Stomach (tissue), 4 donors: ENCODE results near the gene HCN2.

Source experiments
- CTCF ChIP-seq, 7 experiments: fragments of 450-650 bp in 4 of 7; fragments of 200-600 bp in 3 of 7; sonication (generic) in 3 of 7; IDR thresholded peaks; one replicate each; pipeline ENCODE4 v1.5.1; 2016 to 2019; ENCODE audit warnings: antibody characterized with exemption in 7 of 7, control low read depth in 2 of 7, mild to moderate bottlenecking in 1 of 7
- EP300 ChIP-seq: sonication (generic); formaldehyde crosslinking; IDR thresholded peaks from one replicate; pipeline ENCODE4 v1.6.1; 2017; ENCODE audit warnings: antibody characterized with exemption
- POLR2AphosphoS5 ChIP-seq, 3 donors: sonication (generic); formaldehyde crosslinking; IDR thresholded peaks; one replicate each; pipeline ENCODE4 v1.6.1; 2016; ENCODE audit warnings: antibody characterized with exemption in 3 of 3

- TF ChIP-seq CTCF (IDR thresholded peaks at IDR 0.05) (no peak), EP300 (no peak), POLR2AphosphoS5 (IDR thresholded peaks at IDR 0.05) (no peak)
Measured at GRCh38 chr19:617551-618246, 28.0 kb downstream of the HCN2 start.
